GM12878 (cell line): Measurements from ENCODE around the gene TRH. TPM values are rescaled to one million over a fixed set of nuclear protein-coding genes. Genes with fewer than 3 reads are reported as not detected.

Experiments used
- ATAC-seq: fragments of 200-7000 bp; cut with Tn5 transposase; 3 replicates; pipeline ENCODE4 v1.9.1; 2020; ENCODE audit warnings: mild to moderate bottlenecking, moderate library complexity
- BruUV-seq: library from RNA; stranded (reverse); fragments of 400-500 nt; replicated peaks from 2 replicates; lab custom pipeline; 2021; lab: Mats Ljungman, UMichigan
- CTCF ChIA-PET: fragments of 300-600 bp; sonication (Branson Sonifier 250); formaldehyde crosslinking; extraction: SDS; loops from one replicate; lab custom pipeline; 2021; ENCODE audit warnings: inconsistent platforms; lab: Yijun Ruan, JAX
- POLR2A ChIA-PET: fragments of 350-600 bp; formaldehyde crosslinking; extraction: SDS; loops from one replicate; lab custom pipeline; 2021; ENCODE audit warnings: inconsistent platforms; lab: Charles Lee
- RAD21 ChIA-PET: fragments of 300-600 bp; sonication (Branson Sonifier 250); formaldehyde crosslinking; loops from one replicate; lab custom pipeline; 2023; ENCODE audit warnings: antibody characterized with exemption; ENCODE audit not compliant: unreplicated experiment; lab: Charles Lee
- SMC1A ChIA-PET: fragments of 300-600 bp; sonication (Branson Sonifier 250); formaldehyde crosslinking; loops from one replicate; lab custom pipeline; 2023; ENCODE audit not compliant: unreplicated experiment, uncharacterized antibody; lab: Charles Lee
- DNase-seq: peaks from one replicate; pipeline ENCODE4 v3.0.0-alpha.2; 2011; ENCODE audit warnings: low read depth, low spot score
- FAIRE-seq: peaks from 3 replicates; lab custom pipeline; 2011; peaks lifted over from hg19 to GRCh38; lab: Jason Lieb, UNC
- H2AFZ ChIP-seq: 2 replicates; pipeline ENCODE4 v1.6.0; 2011; ENCODE audit warnings: low read depth, low read length, control low read depth; ENCODE audit not compliant: control insufficient read depth
- H3K27ac ChIP-seq: 2 replicates; pipeline ENCODE4 v1.5.1; 2011; ENCODE audit warnings: control low read depth; ENCODE audit not compliant: control insufficient read depth, insufficient read depth
- H3K27me3 ChIP-seq, 2 experiments: replicated peaks in 1 of 2; 2 replicates each; pipeline versions ENCODE4 v1.6.0 to v1.6.1; 2011; ENCODE audit warnings: low read length in 1 of 2; ENCODE audit not compliant: control insufficient read depth in 2 of 2, insufficient read depth in 2 of 2
- H3K36me3 ChIP-seq, 2 experiments: 2 replicates each; pipeline ENCODE4 v1.5.1; 2011; ENCODE audit warnings: low read length in 1 of 2; ENCODE audit not compliant: control insufficient read depth in 2 of 2, insufficient read depth in 2 of 2
- H3K4me1 ChIP-seq: 2 replicates; pipeline ENCODE4 v1.6.1; 2011; ENCODE audit warnings: mild to moderate bottlenecking, low read length, moderate library complexity, mixed read lengths; ENCODE audit not compliant: control insufficient read depth, insufficient read depth
- H3K4me2 ChIP-seq: 2 replicates; pipeline ENCODE4 v1.6.0; 2011; ENCODE audit warnings: control low read depth; ENCODE audit not compliant: control insufficient read depth, insufficient read depth
- H3K4me3 ChIP-seq: fragments of 200-600 bp; sonication (generic); 2 replicates; pipeline ENCODE4 v1.5.1; 2016
- H3K79me2 ChIP-seq: 2 replicates; pipeline ENCODE4 v1.6.0; 2011; ENCODE audit warnings: low read length; ENCODE audit not compliant: control insufficient read depth, insufficient read depth
- H3K9ac ChIP-seq: 2 replicates; pipeline ENCODE4 v1.8.0; 2011; ENCODE audit warnings: low read length, control low read depth, mixed read lengths; ENCODE audit not compliant: control insufficient read depth, insufficient read depth
- H3K9me3 ChIP-seq: replicated peaks from 3 replicates; pipeline ENCODE4 v1.5.1; 2011; ENCODE audit warnings: mild to moderate bottlenecking, low read length; ENCODE audit not compliant: control insufficient read depth, insufficient read depth
- H4K20me1 ChIP-seq: 2 replicates; pipeline ENCODE4 v1.6.0; 2011; ENCODE audit not compliant: control insufficient read depth, insufficient read depth
- BCL3 ChIP-seq: IDR thresholded peaks from 2 replicates; pipeline ENCODE4 v1.6.1; 2011; ENCODE audit warnings: borderline replicate concordance, low read depth, mild to moderate bottlenecking, moderate library complexity, low read length; ENCODE audit not compliant: insufficient read depth, poor library complexity, severe bottlenecking
- BMI1 ChIP-seq: fragments of 450-650 bp; IDR thresholded peaks from 2 replicates; pipeline ENCODE4 v1.6.1; 2016; ENCODE audit warnings: mild to moderate bottlenecking, moderate library complexity, borderline replicate concordance
- CBX3 ChIP-seq: fragments of 200-600 bp; sonication (generic); IDR thresholded peaks from 2 replicates; pipeline ENCODE4 v1.6.1; 2016; ENCODE audit warnings: low read depth, borderline replicate concordance
- E2F8 ChIP-seq: fragments of 450-650 bp; IDR thresholded peaks from 2 replicates; pipeline ENCODE4 v1.6.1; 2018; ENCODE audit warnings: mild to moderate bottlenecking, low read depth, moderate library complexity; ENCODE audit not compliant: partially characterized antibody
- ESRRA ChIP-seq: IDR thresholded peaks from 2 replicates; pipeline ENCODE4 v1.6.1; 2012; ENCODE audit warnings: mild to moderate bottlenecking, low read length, improper control_type of control experiment
- POLR2A ChIP-seq: IDR thresholded peaks from 2 replicates; pipeline ENCODE4 v1.6.1; 2011; ENCODE audit warnings: low read depth, mild to moderate bottlenecking, low read length
- RUNX3 ChIP-seq: IDR thresholded peaks from 2 replicates; pipeline ENCODE4 v1.6.1; 2012; ENCODE audit warnings: low read length, inconsistent platforms
- SP1 ChIP-seq: IDR thresholded peaks from one replicate; pipeline ENCODE4 v1.6.1; 2011; ENCODE audit warnings: low read depth, low read length
- TBL1XR1 ChIP-seq: IDR thresholded peaks from 2 replicates; pipeline ENCODE4 v1.6.1; 2012; ENCODE audit warnings: low read depth, low read length, improper control_type of control experiment
- TCF3 ChIP-seq: IDR thresholded peaks from 2 replicates; pipeline ENCODE4 v1.6.1; 2012; ENCODE audit warnings: low read depth, mild to moderate bottlenecking, low read length, borderline replicate concordance; ENCODE audit not compliant: insufficient read depth
- WGBS: methylation state at CpG from one replicate; pipeline ENCODE4 v1.1.6; 2016; ENCODE audit warnings: low lambda C conversion rate; ENCODE audit not compliant: insufficient replicate concordance, insufficient coverage; ENCODE audit errors: missing lambda C conversion rate; 5-methylcytosine and 5-hydroxymethylcytosine counted together
- in situ Hi-C: fragments of 300-500 bp; cut with MboI; formaldehyde crosslinking; loops from 9 replicates; pipeline ENCODE4 v1.14.3; 2018; ENCODE audit warnings: mixed read lengths
- intact Hi-C: fragments of 100-400 bp; cut with micrococcal nuclease; formaldehyde crosslinking; loops from one replicate; pipeline ENCODE4 v1.14.2; 2022; ENCODE audit not compliant: unreplicated experiment
- polyA plus RNA-seq, 11 experiments: library from polyadenylated mRNA; depleted of rRNA in 4 of 11; unstranded in 6 of 11; stranded (reverse) in 5 of 11; fragments of >200 nt; fragmentation: Nextera tagmentation in 4 of 11; fragmentation: Illumina TruSeq in 1 of 11; extraction: Ambion mirVana in 4 of 11; extraction: Trizol in 1 of 11; gene quantifications; 1 replicate in 1 of 11; 2 replicates in 10 of 11; pipeline versions ENCODE4 v1.2.1 to v1.2.3, GENCODE V29; 2011 to 2016; ENCODE audit warnings: inconsistent platforms in 2 of 11, missing spikeins in 2 of 11, low read depth in 1 of 11
- total RNA-seq, 4 experiments: library from RNA; depleted of rRNA in 3 of 4; stranded (reverse); fragments of >200 nt in 3 of 4; fragmentation: Illumina TruSeq in 1 of 4; extraction: Trizol in 1 of 4; gene quantifications; 2 replicates each; pipeline versions ENCODE4 v1.2.1 to v1.2.3, GENCODE V29; 2013 to 2021

Gene TRH
- total and polyA plus RNA-seq, 10 of the 15 experiments (the other 5 are each of a cell fraction or from before 2014, with no cell fraction given) = not detected

- TF ChIP-seq BMI1 = no peak
- no peak for TF ChIP-seq TCF3
- TF ChIP-seq RUNX3 = no peak
- TF ChIP-seq SP1 = no peak
- TF ChIP-seq ESRRA = no peak
- TF ChIP-seq POLR2A = no peak
Observed at GRCh38 chr3:129974564-129974832, at the start of gene TRH (continued).

- BruUV-seq = no TSS peak
- CTCF ChIA-PET = no interaction called here
- POLR2A ChIA-PET = no interaction called here
Observed at GRCh38 chr3:129927072-129927471, 47.4 kb upstream of the TRH start.

More at GRCh38 chr3:129927072-129927471, 47.4 kb upstream of the TRH start:
- H2AFZ ChIP-seq = no peak overlapping the region
- H3K9ac ChIP-seq = no peak overlapping the region
- no peaks in the 10 kb centered on the region for H3K27me3 ChIP-seq
- TF ChIP-seq BCL3 = no peak
- TF ChIP-seq E2F8 = no peak
- no peak for TF ChIP-seq TBL1XR1
- TF ChIP-seq CBX3 = no peak
- intact Hi-C loops (no loop called here), in situ Hi-C loops (no loop called here)
- H3K4me2 ChIP-seq = no peak overlapping the region
- H3K79me2 ChIP-seq = no peaks in the 10 kb centered on the region
- no peaks in the 10 kb centered on the region for H4K20me1 ChIP-seq
- no peak overlapping the region for H3K4me3 ChIP-seq
- no peaks in the 10 kb centered on the region; the same call in none of the 3 replicates for H3K9me3 ChIP-seq
- H3K4me1 ChIP-seq = no peaks in the 10 kb centered on the region
- RAD21 ChIA-PET = no interaction called here
- H3K27ac ChIP-seq = no peak overlapping the region
- 36% methylated on average over 5 of the region's 5 CpGs for WGBS
- DNase-seq (no peak), FAIRE-seq (no peak), ATAC-seq (no peak)
- SMC1A ChIA-PET = no interaction called here
- H3K36me3 ChIP-seq = no peaks in the 10 kb centered on the region
